GM10847 (cell line): ENCODE measurements around the gene LEKR1.
A peak's percentile ranks its signal among the peaks of the same experiment; 100 is the strongest.

Experiments used
- POLR2A ChIP-seq: IDR thresholded peaks from 2 replicates; pipeline ENCODE4 v1.6.1; 2011; ENCODE audit not compliant: insufficient read length; ENCODE audit errors: extremely low read depth

The LEKR1 gene

DNA sequence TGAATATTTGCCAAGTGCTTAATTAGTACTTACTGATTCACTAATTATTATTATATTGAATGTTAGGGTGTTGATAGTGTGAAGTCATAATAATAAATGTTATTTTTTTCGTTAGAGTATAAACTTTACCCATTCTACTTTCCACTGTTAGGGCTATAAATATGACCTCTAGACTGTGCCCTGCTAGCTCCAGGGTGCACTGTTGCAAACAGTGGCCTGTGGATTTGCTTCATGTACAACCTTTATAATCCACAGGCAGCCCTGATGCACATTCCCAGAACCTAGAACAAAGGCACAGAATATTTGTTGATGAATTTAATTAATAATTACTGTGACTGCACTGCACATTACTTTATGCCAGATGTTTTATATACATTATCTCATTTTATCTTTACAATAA is 28.8 kb upstream of the LEKR1 start:
- no peak for TF ChIP-seq POLR2A

DNA sequence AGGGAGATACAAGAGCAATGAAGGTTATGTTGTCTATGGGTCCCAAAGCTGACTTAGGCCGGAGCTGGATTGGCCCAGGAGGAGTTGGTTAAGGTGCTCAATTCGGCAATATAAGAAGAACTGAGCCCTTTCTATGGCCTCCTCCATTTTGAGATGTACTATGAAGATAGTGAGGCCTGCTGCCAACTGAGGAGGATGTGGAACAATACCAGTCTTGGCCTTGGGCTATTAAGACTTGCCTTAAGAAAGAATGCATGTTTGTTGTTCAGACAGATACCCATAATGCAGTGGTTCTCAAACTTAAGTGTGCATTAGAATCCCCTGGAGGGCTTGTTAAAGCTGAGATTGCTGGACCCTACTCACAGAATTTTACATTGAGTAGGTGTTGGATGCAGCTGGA is 24.4 kb upstream of the LEKR1 start:
- TF ChIP-seq POLR2A: no peak

GRCh38 chr3:156802821-156803606 is 23.1 kb upstream of the LEKR1 start:
- TF ChIP-seq POLR2A: no peak

DNA sequence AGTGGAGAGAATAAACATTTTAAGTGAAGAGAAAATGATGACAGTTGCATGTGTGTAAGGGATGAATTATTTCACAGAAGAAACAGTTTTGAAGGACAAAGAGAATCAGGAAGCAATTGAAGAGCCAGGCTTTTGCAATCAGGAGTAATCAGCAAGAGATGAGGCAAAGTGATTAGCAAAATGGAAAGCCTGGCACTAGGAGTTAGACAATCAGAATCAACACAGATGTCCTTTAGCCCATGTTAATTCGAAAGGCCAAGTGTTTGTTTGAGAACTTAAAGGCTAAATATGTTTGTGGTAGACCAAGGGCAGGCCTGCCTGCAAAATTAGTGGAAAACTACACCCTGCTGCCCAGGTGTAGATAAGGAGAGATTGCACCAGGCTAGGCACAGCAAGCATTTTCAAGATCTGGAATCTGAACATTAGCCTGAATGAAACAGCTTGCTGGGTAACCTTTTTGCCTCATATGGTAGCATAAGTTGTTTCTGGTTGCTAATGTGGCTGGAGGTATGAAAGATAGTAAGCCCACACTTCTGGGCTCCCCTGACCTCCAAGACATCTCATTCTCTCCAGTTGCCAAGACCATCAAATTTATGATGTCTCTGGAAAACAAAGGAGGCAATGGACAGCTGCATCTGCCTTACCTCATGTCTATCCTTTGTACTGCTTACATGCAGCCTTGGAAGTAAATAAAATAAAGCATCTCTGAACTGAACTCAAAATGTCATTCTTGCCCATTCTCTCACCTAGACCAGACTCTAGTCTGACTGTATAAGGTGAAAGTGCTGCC is 22.0 kb upstream of the LEKR1 start:
- TF ChIP-seq POLR2A: no peak

DNA sequence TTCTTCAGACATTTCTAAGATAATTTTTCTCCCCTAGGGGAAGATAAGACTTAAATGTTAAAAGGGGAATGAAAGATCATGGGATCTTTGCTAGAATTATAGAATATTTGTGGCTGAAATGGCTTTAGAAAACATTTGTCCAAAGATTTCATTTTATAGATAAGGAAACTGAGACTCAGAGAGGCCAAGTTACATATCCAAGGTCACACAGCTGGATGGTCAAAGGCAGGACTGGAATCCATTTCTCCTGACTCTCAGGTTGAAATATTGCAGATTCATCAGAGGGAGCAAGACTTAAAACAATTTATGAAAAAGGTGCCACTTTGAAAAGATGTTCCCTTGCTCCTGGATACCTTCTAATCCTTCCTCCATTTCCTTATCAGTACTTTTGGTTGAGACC is 19.5 kb upstream of the LEKR1 start:
- no peak for TF ChIP-seq POLR2A

DNA sequence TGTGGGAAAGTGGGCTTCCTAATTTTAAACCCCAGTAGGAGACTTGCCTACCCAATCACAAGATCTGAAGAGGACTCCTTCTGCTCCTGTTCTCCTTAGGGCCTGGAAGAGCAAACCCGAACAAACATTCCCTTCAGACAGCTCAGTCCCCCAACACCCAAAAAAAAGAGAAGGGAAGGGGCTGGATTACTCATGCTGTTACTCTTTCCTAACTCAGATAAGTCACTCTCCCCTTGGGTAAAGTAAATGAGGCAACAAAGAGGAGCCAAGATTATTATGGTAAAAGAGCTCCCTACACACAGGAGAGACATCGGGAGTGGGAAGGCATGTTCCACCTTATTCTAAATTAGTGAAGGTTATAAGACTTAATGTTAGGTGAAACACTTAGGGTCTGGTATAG is 18.1 kb upstream of the LEKR1 start:
- TF ChIP-seq POLR2A: no peak

- TF ChIP-seq POLR2A: no peak
Observed at GRCh38 chr3:156811089-156811862, 14.9 kb upstream of the LEKR1 start.

- TF ChIP-seq POLR2A: no peak
Observed at GRCh38 chr3:156812521-156813335, 13.4 kb upstream of the LEKR1 start.

GRCh38 chr3:156814295-156814694 is 11.9 kb upstream of the LEKR1 start:
- no peak for TF ChIP-seq POLR2A

- no peak for TF ChIP-seq POLR2A
Observed at GRCh38 chr3:156816091-156816793, 9.9 kb upstream of the LEKR1 start.

DNA sequence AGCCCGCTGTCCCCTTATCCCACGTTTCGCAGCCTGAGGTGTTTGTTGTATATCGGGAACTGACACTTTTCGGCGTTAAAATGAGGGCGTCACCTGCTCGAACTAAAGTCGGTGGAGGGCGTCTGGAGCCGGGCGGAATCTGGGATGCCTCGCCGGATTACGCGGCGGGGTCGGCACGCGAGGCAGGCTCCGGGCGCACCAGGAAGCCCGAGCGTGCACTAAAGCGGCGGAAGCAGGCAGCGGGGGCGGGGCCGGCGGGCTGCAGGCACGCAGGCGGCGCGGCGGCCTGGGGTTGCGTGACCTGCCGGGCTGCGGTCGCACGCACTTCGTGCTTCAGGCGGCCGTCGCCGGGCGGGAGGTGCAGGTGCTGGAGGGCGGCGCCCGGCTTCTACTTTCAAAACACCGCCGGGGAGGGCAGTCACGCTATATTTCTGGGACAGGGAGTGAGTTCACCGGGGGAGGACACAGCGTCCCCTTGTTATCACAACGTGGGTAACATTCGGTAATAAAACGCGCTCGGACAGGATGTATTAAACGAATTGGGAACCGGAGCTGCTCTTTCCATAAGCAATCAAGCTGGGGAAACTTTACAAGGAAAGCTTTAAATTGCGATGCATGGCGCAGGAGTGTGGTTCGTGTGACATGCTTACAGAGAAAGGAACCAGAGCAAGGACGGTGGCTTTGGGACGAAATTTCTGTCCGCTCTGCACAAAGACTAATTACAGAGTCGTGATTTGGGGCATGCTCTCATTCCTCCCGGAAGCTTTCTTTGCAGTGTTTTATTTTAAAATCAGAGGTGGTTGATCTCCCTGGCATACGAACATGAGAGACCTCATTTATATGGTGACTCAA is 9.1 kb upstream of the LEKR1 start:
- peak; percentile 86 for TF ChIP-seq POLR2A

DNA sequence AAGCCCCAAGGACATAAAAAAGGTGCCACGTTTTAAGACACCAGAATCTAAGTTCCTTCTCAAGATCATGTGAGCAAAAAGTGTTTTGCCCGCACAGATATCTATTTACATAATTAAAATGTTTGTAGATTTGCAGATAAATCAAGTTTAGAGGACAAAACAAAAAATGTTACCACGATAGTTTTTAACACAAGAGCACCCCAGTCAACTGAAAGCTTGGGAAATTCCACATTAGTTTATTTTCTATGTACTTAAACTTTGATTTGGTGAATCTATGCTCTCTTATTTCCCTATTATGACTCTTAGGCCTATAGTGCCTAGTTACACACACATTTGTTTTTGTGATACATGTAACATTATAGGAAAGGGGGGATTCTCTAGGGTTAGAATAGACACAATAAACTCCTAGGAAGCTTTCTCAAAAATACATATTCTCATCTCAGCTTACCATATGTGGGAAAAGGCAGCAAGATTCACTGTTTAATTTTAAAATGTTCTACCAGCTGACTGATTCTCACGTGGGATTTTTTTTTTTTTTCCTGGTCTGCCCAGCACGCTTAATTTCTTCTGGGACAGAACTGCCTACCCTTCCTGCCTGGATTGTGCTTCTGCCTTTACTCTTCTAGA is 8.4 kb upstream of the LEKR1 start:
- TF ChIP-seq POLR2A: no peak

DNA sequence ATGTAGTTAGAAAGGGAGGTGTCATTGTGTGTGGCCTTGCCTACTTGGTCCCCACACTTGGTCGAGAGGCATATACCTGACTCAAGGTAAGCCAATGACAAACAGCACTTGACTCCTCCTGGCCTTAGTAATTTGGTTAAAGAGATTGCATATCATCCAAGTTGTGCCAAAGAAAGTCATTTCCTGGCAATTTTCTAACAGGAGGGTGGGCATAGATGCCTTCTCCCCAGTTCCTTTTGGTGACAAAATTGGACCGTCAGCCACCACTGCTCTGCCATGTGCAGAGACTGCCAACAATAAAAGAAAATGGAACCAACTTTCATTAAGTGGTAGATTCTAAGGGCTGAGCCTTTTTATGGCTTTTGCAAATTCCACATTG is 7.9 kb upstream of the LEKR1 start:
- TF ChIP-seq POLR2A: no peak
